Activated CD4-positive, alpha-beta T cell treated with anti-CD3 and anti-CD28 coated beads, Interleukin-2, Interleukin-6, amounts not matched to agents 100 ng/mL and 50 ng/mL, durations not matched to agents 16 hours and 8 hours (primary cell): Measurements from ENCODE around the gene SCAPER.
"Not testable (repeated sequence)": the region's sequence is repeated elsewhere in the genome, so short reads cannot be mapped to it uniquely, and the experiment has no call there.

ENCODE experiments used
- DNase-seq: peaks from one replicate; pipeline ENCODE4 v3.0.0-alpha.2; 2020

The SCAPER gene

GRCh38 chr15:76912430-76912829, 7.3 kb upstream of the SCAPER start:
- no peak for DNase-seq

GRCh38 chr15:76905855-76906254, 715 bp upstream of the SCAPER start:
- DNase-seq, result no peak

GRCh38 chr15:76904461-76905012, 603 bp downstream of the SCAPER start:
- DNase-seq, result peak; percentile 25

- peak; percentile 40 for DNase-seq
Measured at GRCh38 chr15:76903251-76903681, 1.9 kb downstream of the SCAPER start.

- DNase-seq, result no peak
Measured at GRCh38 chr15:76901965-76902364, 3.2 kb downstream of the SCAPER start.

GRCh38 chr15:76899931-76900310, 5.2 kb downstream of the SCAPER start:
- DNase-seq, result not testable (repeated sequence)

GRCh38 chr15:76899176-76899930, 5.8 kb downstream of the SCAPER start:
- DNase-seq, result not testable (repeated sequence)

- no peak for DNase-seq
Measured at GRCh38 chr15:76898102-76898501, 7.0 kb downstream of the SCAPER start.

- DNase-seq, result no peak
Measured at GRCh38 chr15:76894174-76894573, 11.0 kb downstream of the SCAPER start.

GRCh38 chr15:76892836-76893235, 12.3 kb downstream of the SCAPER start:
- DNase-seq, result not testable (repeated sequence)

GRCh38 chr15:76887280-76888141, 17.6 kb downstream of the SCAPER start:
- not testable (repeated sequence) for DNase-seq

- no peak for DNase-seq
Measured at GRCh38 chr15:76885212-76885611, 19.9 kb downstream of the SCAPER start.

GRCh38 chr15:76875911-76876310, 29.2 kb downstream of the SCAPER start:
- DNase-seq, result no peak

- DNase-seq, result not testable (repeated sequence)
Measured at GRCh38 chr15:76873066-76873465, 32.1 kb downstream of the SCAPER start.

- DNase-seq, result no peak
Measured at GRCh38 chr15:76871930-76872329, 33.2 kb downstream of the SCAPER start.

GRCh38 chr15:76868740-76869139, 36.4 kb downstream of the SCAPER start:
- DNase-seq, result no peak

- DNase-seq, result peak; percentile 38
Measured at GRCh38 chr15:76866716-76867321, 38.3 kb downstream of the SCAPER start.

- DNase-seq, result no peak
Measured at GRCh38 chr15:76866008-76866407, 39.1 kb downstream of the SCAPER start.

GRCh38 chr15:76865548-76865991, 39.6 kb downstream of the SCAPER start:
- peak; percentile 48 for DNase-seq

- DNase-seq, result no peak
Measured at GRCh38 chr15:76864586-76864985, 40.6 kb downstream of the SCAPER start.

- no peak for DNase-seq
Measured at GRCh38 chr15:76863693-76864092, 41.4 kb downstream of the SCAPER start.

GRCh38 chr15:76863123-76863522, 42.0 kb downstream of the SCAPER start:
- DNase-seq, result no peak

- no peak for DNase-seq
Measured at GRCh38 chr15:76861815-76862397, 43.2 kb downstream of the SCAPER start.
